IPS-18c (cell line): ENCODE measurements around the gene HDAC4.

ENCODE experiments used
- H3K4me3 ChIP-seq: 2 replicates; pipeline ENCODE4 v1.7.0; 2013; ENCODE audit warnings: low read depth, mild to moderate bottlenecking, low read length, moderate library complexity; ENCODE audit not compliant: insufficient read depth
- H3K9me3 ChIP-seq: one replicate; pipeline ENCODE4 v1.6.1; 2013; ENCODE audit warnings: mild to moderate bottlenecking, low read length, moderate library complexity; ENCODE audit not compliant: control insufficient read depth, insufficient read depth

The HDAC4 gene

GRCh38 chr2:239269173-239269885, 131.5 kb downstream of the HDAC4 start:
- no peak overlapping the region for H3K4me3 ChIP-seq
- no peaks in the 10 kb centered on the region for H3K9me3 ChIP-seq

- H3K4me3 ChIP-seq: no peak overlapping the region
- H3K9me3 ChIP-seq: no peaks in the 10 kb centered on the region
These were observed 132.3 kb downstream of the HDAC4 start for GRCh38 chr2:239268549-239268948.

- Histone ChIP-seq H3K4me3 (no peak overlapping the region), H3K9me3 (no peaks in the 10 kb centered on the region)
These were observed 132.7 kb downstream of the HDAC4 start for GRCh38 chr2:239268082-239268481.

GRCh38 chr2:239267288-239267951, 133.4 kb downstream of the HDAC4 start:
- no peak overlapping the region for H3K4me3 ChIP-seq
- H3K9me3 ChIP-seq: no peaks in the 10 kb centered on the region

GRCh38 chr2:239266779-239267287, 134.0 kb downstream of the HDAC4 start:
- Histone ChIP-seq H3K9me3 (no peaks in the 10 kb centered on the region), H3K4me3 (no peak overlapping the region)

GRCh38 chr2:239266434-239266766, 134.4 kb downstream of the HDAC4 start:
- no peak overlapping the region for H3K4me3 ChIP-seq
- no peaks in the 10 kb centered on the region for H3K9me3 ChIP-seq

- H3K4me3 ChIP-seq: no peak overlapping the region
- H3K9me3 ChIP-seq: no peaks in the 10 kb centered on the region
These were observed 135.0 kb downstream of the HDAC4 start for GRCh38 chr2:239265681-239266433.

GRCh38 chr2:239264838-239265651, 135.8 kb downstream of the HDAC4 start:
- Histone ChIP-seq H3K4me3 (no peak overlapping the region), H3K9me3 (no peaks in the 10 kb centered on the region)

- no peak overlapping the region for H3K4me3 ChIP-seq
These were observed 136.4 kb downstream of the HDAC4 start for GRCh38 chr2:239264492-239264837.

GRCh38 chr2:239263669-239264491, 136.9 kb downstream of the HDAC4 start:
- no peak overlapping the region for H3K4me3 ChIP-seq
- H3K9me3 ChIP-seq: no peaks in the 10 kb centered on the region

More at GRCh38 chr2:239264492-239264837, 136.4 kb downstream of the HDAC4 start:
- no peaks in the 10 kb centered on the region for H3K9me3 ChIP-seq

- no peak overlapping the region for H3K4me3 ChIP-seq
- H3K9me3 ChIP-seq: no peaks in the 10 kb centered on the region
These were observed 137.6 kb downstream of the HDAC4 start for GRCh38 chr2:239263231-239263630.

GRCh38 chr2:239262484-239263230, 138.2 kb downstream of the HDAC4 start:
- Histone ChIP-seq H3K9me3 (no peaks in the 10 kb centered on the region), H3K4me3 (no peak overlapping the region)

- Histone ChIP-seq H3K4me3 (no peak overlapping the region), H3K9me3 (no peaks in the 10 kb centered on the region)
These were observed 138.9 kb downstream of the HDAC4 start for GRCh38 chr2:239261796-239262483.

- H3K4me3 ChIP-seq: no peak overlapping the region
- H3K9me3 ChIP-seq: no peaks in the 10 kb centered on the region
These were observed 139.5 kb downstream of the HDAC4 start for GRCh38 chr2:239261356-239261755.

- no peak overlapping the region for H3K4me3 ChIP-seq
- no peaks in the 10 kb centered on the region for H3K9me3 ChIP-seq
These were observed 140.1 kb downstream of the HDAC4 start for GRCh38 chr2:239260546-239261327.
